Measurements from ENCODE around the gene CD28.
"Not testable (repeated sequence)": the region's sequence is repeated elsewhere in the genome, so short reads cannot be mapped to it uniquely, and the experiment has no call there.

The CD28 gene

GRCh38 chr2:203750346-203751068, 44.1 kb downstream of the CD28 start:
- peak; percentile 43 for DNase-seq

GRCh38 chr2:203751685-203752271, 45.3 kb downstream of the CD28 start:
- no peak for DNase-seq

GRCh38 chr2:203756161-203756560, 49.7 kb downstream of the CD28 start:
- DNase-seq = no peak

GRCh38 chr2:203758841-203759689, 52.6 kb downstream of the CD28 start:
- DNase-seq = no peak

- no peak for DNase-seq
Measured at GRCh38 chr2:203759690-203760365, 53.4 kb downstream of the CD28 start.

GRCh38 chr2:203761121-203761520, 54.7 kb downstream of the CD28 start:
- DNase-seq = no peak

- no peak for DNase-seq
Measured at GRCh38 chr2:203763241-203763937, 57.0 kb downstream of the CD28 start.

- no peak for DNase-seq
Measured at GRCh38 chr2:203763938-203764664, 57.7 kb downstream of the CD28 start.

- DNase-seq = no peak
Measured at GRCh38 chr2:203772456-203773165, 66.2 kb downstream of the CD28 start.

GRCh38 chr2:203774760-203775159, 68.3 kb downstream of the CD28 start:
- no peak for DNase-seq

- no peak for DNase-seq
Measured at GRCh38 chr2:203775684-203776083, 69.2 kb downstream of the CD28 start.

- no peak for DNase-seq
Measured at GRCh38 chr2:203777030-203777429, 70.6 kb downstream of the CD28 start.

- DNase-seq = not testable (repeated sequence)
Measured at GRCh38 chr2:203779477-203780073, 73.1 kb downstream of the CD28 start.

- DNase-seq = no peak
Measured at GRCh38 chr2:203780231-203780630, 73.8 kb downstream of the CD28 start.

- DNase-seq = no peak
Measured at GRCh38 chr2:203781151-203781550, 74.7 kb downstream of the CD28 start.

GRCh38 chr2:203782262-203782976, 76.0 kb downstream of the CD28 start:
- DNase-seq = peak; percentile 71

GRCh38 chr2:203783496-203784203, 77.2 kb downstream of the CD28 start:
- DNase-seq = peak; percentile 1

- not testable (repeated sequence) for DNase-seq
Measured at GRCh38 chr2:203784710-203785270, 78.4 kb downstream of the CD28 start.

Data from NCI-H82 (cell line).